Activated T-cell treated with anti-CD3 and anti-CD28 coated beads, Interleukin-2, amount 50 U/mL, for 72 hours (primary cell): Measurements from ENCODE around the gene LRRN3. TPM values are rescaled to one million over a fixed set of nuclear protein-coding genes. Genes with fewer than 3 reads are reported as not detected.

Experiments used
- ATAC-seq, 2 donors: fragments of 150-1000 bp; cut with Tn5 transposase; replicated peaks in 1 of 2; 2 replicates each; pipeline ENCODE4 v1.10.0; 2021; ENCODE audit warnings: moderate library complexity in 2 of 2, mild to moderate bottlenecking in 1 of 2
- DNase-seq, 2 donors: peaks; one replicate each; pipeline ENCODE4 v3.0.0; 2021 to 2022; ENCODE audit warnings: mixed read lengths in 1 of 2
- H3K27ac Mint-ChIP-seq: one replicate; pipeline ENCODE4 v1.8.0; 2022; ENCODE audit warnings: mild to moderate bottlenecking, moderate library complexity, mixed read lengths
- H3K27me3 Mint-ChIP-seq: one replicate; pipeline ENCODE4 v1.8.0; 2022; ENCODE audit warnings: low read depth, mixed read lengths
- H3K36me3 Mint-ChIP-seq, 2 donors: one replicate each; pipeline ENCODE4 v1.8.0; 2022; ENCODE audit warnings: mixed read lengths in 2 of 2, mild to moderate bottlenecking in 1 of 2; ENCODE audit not compliant: insufficient read depth in 2 of 2
- H3K4me1 Mint-ChIP-seq: one replicate; pipeline ENCODE4 v1.8.0; 2022; ENCODE audit warnings: low read depth, mixed read lengths
- H3K4me3 Mint-ChIP-seq, 2 donors: one replicate each; pipeline ENCODE4 v1.8.0; 2022; ENCODE audit warnings: mild to moderate bottlenecking in 2 of 2, mixed read lengths in 2 of 2, moderate library complexity in 2 of 2
- H3K9me3 Mint-ChIP-seq, 2 donors: one replicate each; pipeline ENCODE4 v1.8.0; 2022; ENCODE audit warnings: mixed read lengths in 2 of 2
- total RNA-seq, 2 donors: library from RNA; stranded (reverse); gene quantifications; one replicate each; pipeline ENCODE4 v1.2.3, GENCODE V29; 2022

Gene LRRN3
- total RNA-seq, result 10 to 100 TPM; 15.3 to 24.0 TPM

DNA sequence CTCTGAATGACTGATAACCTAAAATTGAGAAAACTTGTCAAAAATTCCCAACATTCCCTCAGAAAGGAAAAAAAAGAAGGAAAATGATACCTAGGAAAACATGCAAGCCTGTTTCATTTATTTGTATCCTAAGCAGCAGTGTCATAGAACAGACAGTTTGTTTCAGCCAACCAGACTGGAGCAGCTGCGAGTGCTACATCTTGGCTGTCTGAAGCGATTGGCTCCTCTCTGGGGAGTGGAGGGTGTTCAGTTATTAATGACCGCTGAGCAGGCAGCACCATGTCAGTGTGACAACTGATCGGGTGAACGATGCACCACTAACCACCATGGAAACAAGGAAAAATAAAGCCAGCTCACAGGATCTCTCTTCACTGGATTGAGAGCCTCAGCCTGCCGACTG lies at the start of gene LRRN3:
Gene LRRN3, plus strand, starts transcription at position 282 of the 400 bp plus-strand sequence. CDS start 31,646 bp downstream, outside the sequence.
- DNase-seq (peak in 1 of 2 donors; percentile 52), ATAC-seq (peak; percentile 56 to 68)
- peaks cover 77% of the 10 kb centered on the region for H3K4me1 Mint-ChIP-seq
- no peaks in the 10 kb centered on the region for H3K27me3 Mint-ChIP-seq
- H3K9me3 Mint-ChIP-seq, result no peaks in the 10 kb centered on the region
- peak within 1 kb of the TSS; percentile 88 to 96 for H3K4me3 Mint-ChIP-seq
- H3K36me3 Mint-ChIP-seq, result peaks cover 0 to 16% of the 10 kb centered on the region in 2 donors
- peak within 1 kb of the TSS; percentile 100 for H3K27ac Mint-ChIP-seq

- Mint-ChIP-seq H3K27me3 (no peaks in the 10 kb centered on the region), H3K36me3 (peaks cover 0 to 1% of the 10 kb centered on the region in 2 donors), H3K4me1 (peaks cover 26% of the 10 kb centered on the region), H3K27ac (peak overlapping the region; percentile 67), H3K9me3 (no peaks in the 10 kb centered on the region), H3K4me3 (peak overlapping the region; percentile 41 to 53)
- peak; percentile 92 to 98 for ATAC-seq
- no peak for DNase-seq
Observed at GRCh38 chr7:111041577-111041976, 49.4 kb upstream of the LRRN3 start.

DNA sequence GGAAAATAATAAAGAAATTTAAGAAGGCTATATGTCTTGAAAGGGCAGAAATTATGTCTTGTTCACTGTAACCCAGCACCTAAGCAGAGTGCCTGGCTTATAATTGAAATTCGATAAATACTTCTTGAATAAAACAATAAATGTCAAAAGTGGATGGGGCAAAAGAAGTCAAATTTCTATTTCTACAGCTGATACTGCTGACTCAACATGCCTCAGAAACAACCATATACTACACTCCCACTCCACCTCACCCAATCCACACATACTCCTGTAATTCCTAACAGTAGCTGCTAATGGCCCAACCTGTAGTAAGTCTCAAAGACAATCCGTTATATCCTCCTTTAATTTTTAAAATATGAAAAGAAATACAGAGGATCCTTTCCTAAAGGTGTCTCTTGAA lies 48.1 kb upstream of the LRRN3 start:
- no peak overlapping the region for H3K27ac Mint-ChIP-seq

GRCh38 chr7:111043561-111043960 lies 47.4 kb upstream of the LRRN3 start:
- DNase-seq, result no peak
- H3K4me1 Mint-ChIP-seq, result peaks cover 19% of the 10 kb centered on the region
- peaks cover 0 to 1% of the 10 kb centered on the region in 2 donors for H3K36me3 Mint-ChIP-seq
- no peaks in the 10 kb centered on the region for H3K9me3 Mint-ChIP-seq
- no peak for ATAC-seq
- H3K27ac Mint-ChIP-seq, result no peak overlapping the region
- no peak overlapping the region for H3K4me3 Mint-ChIP-seq
- no peaks in the 10 kb centered on the region for H3K27me3 Mint-ChIP-seq

More for the DNA sequence above, 48.1 kb upstream of the LRRN3 start:
- Mint-ChIP-seq H3K27me3 (no peaks in the 10 kb centered on the region), H3K9me3 (no peaks in the 10 kb centered on the region), H3K4me3 (no peak overlapping the region), H3K36me3 (peaks cover 0 to 1% of the 10 kb centered on the region in 2 donors), H3K4me1 (peaks cover 25% of the 10 kb centered on the region)
- ATAC-seq (no peak), DNase-seq (no peak)

GRCh38 chr7:111045449-111045848 lies 45.5 kb upstream of the LRRN3 start:
- no peaks in the 10 kb centered on the region for H3K36me3 Mint-ChIP-seq
- no peaks in the 10 kb centered on the region for H3K9me3 Mint-ChIP-seq
- H3K4me3 Mint-ChIP-seq, result no peak overlapping the region
- DNase-seq, result no peak
- H3K4me1 Mint-ChIP-seq, result peaks cover 23% of the 10 kb centered on the region
- H3K27ac Mint-ChIP-seq, result no peak overlapping the region
- ATAC-seq, result no peak
- H3K27me3 Mint-ChIP-seq, result no peaks in the 10 kb centered on the region

- H3K9me3 Mint-ChIP-seq, result peaks cover 0 to 1% of the 10 kb centered on the region in 2 donors
- ATAC-seq (no peak), DNase-seq (no peak)
- no peak overlapping the region for H3K27ac Mint-ChIP-seq
- no peaks in the 10 kb centered on the region for H3K27me3 Mint-ChIP-seq
- H3K36me3 Mint-ChIP-seq, result no peaks in the 10 kb centered on the region
- peaks cover 19% of the 10 kb centered on the region for H3K4me1 Mint-ChIP-seq
- H3K4me3 Mint-ChIP-seq, result no peak overlapping the region
Observed at GRCh38 chr7:111047595-111047994, 43.3 kb upstream of the LRRN3 start.

- Mint-ChIP-seq H3K27me3 (no peaks in the 10 kb centered on the region), H3K27ac (no peak overlapping the region), H3K9me3 (peaks cover 0 to 1% of the 10 kb centered on the region in 2 donors), H3K4me1 (peaks cover 11% of the 10 kb centered on the region), H3K36me3 (no peaks in the 10 kb centered on the region), H3K4me3 (no peak overlapping the region)
- ATAC-seq (no peak), DNase-seq (no peak)
Observed at GRCh38 chr7:111049971-111050680, 40.8 kb upstream of the LRRN3 start.

- Mint-ChIP-seq H3K4me1 (peaks cover 8% of the 10 kb centered on the region), H3K36me3 (no peaks in the 10 kb centered on the region), H3K27ac (no peak overlapping the region), H3K4me3 (no peak overlapping the region), H3K27me3 (no peaks in the 10 kb centered on the region), H3K9me3 (peaks cover 0 to 1% of the 10 kb centered on the region in 2 donors)
- no peak for DNase-seq
- ATAC-seq, result no peak
Observed at GRCh38 chr7:111050875-111051416, 40.0 kb upstream of the LRRN3 start.

- Mint-ChIP-seq H3K27me3 (no peaks in the 10 kb centered on the region), H3K27ac (no peak overlapping the region), H3K4me3 (no peak overlapping the region), H3K4me1 (peaks cover 12% of the 10 kb centered on the region), H3K9me3 (peaks cover 0 to 1% of the 10 kb centered on the region in 2 donors), H3K36me3 (no peaks in the 10 kb centered on the region)
- DNase-seq (no peak), ATAC-seq (no peak)
Observed at GRCh38 chr7:111051832-111052231, 39.1 kb upstream of the LRRN3 start.

DNA sequence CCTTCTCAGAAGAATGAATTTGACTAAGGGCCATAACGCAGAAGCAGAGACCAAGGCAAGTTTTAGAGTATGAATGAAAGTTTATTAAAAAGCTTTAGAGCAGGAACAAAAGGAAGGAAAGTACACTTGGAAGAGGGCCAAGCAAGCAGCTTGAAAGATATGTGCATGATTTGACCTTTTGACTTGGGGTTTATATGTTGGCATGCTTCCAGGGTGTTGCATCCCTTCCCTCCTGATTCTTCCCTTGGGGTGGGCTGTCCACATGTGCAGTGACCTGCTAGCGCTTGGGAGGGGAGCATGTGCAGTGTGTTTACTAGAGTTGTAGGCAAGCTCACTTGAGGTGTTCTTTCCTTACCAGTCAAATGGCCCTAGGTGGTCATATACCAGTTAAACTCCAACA lies 37.9 kb upstream of the LRRN3 start:
- no peak for ATAC-seq

GRCh38 chr7:111056371-111056770 lies 34.6 kb upstream of the LRRN3 start:
- no peaks in the 10 kb centered on the region for H3K27me3 Mint-ChIP-seq
- no peak overlapping the region for H3K27ac Mint-ChIP-seq
- peaks cover 0 to 2% of the 10 kb centered on the region in 2 donors for H3K36me3 Mint-ChIP-seq
- peaks cover 16% of the 10 kb centered on the region for H3K4me1 Mint-ChIP-seq
- no peak for DNase-seq
- peaks cover under 1 to 1% of the 10 kb centered on the region in 2 donors for H3K9me3 Mint-ChIP-seq
- no peak overlapping the region for H3K4me3 Mint-ChIP-seq
- ATAC-seq, result no peak

More for the DNA sequence above, 37.9 kb upstream of the LRRN3 start:
- DNase-seq, result no peak
- Mint-ChIP-seq H3K4me3 (no peak overlapping the region), H3K9me3 (peaks cover 0 to 1% of the 10 kb centered on the region in 2 donors), H3K27me3 (no peaks in the 10 kb centered on the region), H3K27ac (no peak overlapping the region), H3K4me1 (peaks cover 18% of the 10 kb centered on the region), H3K36me3 (no peaks in the 10 kb centered on the region)

GRCh38 chr7:111057066-111057465 lies 33.9 kb upstream of the LRRN3 start:
- peaks cover 5 to 7% of the 10 kb centered on the region in 2 donors for H3K9me3 Mint-ChIP-seq
- peaks cover 16% of the 10 kb centered on the region for H3K4me1 Mint-ChIP-seq
- DNase-seq (no peak), ATAC-seq (no peak)
- no peak overlapping the region for H3K27ac Mint-ChIP-seq
- no peak overlapping the region for H3K4me3 Mint-ChIP-seq
- peaks cover 6 to 7% of the 10 kb centered on the region in 2 donors for H3K36me3 Mint-ChIP-seq
- no peaks in the 10 kb centered on the region for H3K27me3 Mint-ChIP-seq

- peaks cover 18 to 28% of the 10 kb centered on the region in 2 donors for H3K36me3 Mint-ChIP-seq
- DNase-seq, result no peak
- no peak for ATAC-seq
- no peaks in the 10 kb centered on the region for H3K27me3 Mint-ChIP-seq
- peaks cover 16% of the 10 kb centered on the region for H3K4me1 Mint-ChIP-seq
- H3K9me3 Mint-ChIP-seq, result peaks cover 12 to 21% of the 10 kb centered on the region in 2 donors
- H3K4me3 Mint-ChIP-seq, result no peak overlapping the region
- no peak overlapping the region for H3K27ac Mint-ChIP-seq
Observed at GRCh38 chr7:111059833-111060232, 31.1 kb upstream of the LRRN3 start.
